Retinal pigment epithelial cell (primary cell): ENCODE measurements around the gene PRKAG2.

Experiments
- DNase-seq: peaks from one replicate; pipeline ENCODE4 v3.0.0-alpha.2; 2010; ENCODE audit warnings: low read depth
- H3K4me3 ChIP-seq: 2 replicates; pipeline ENCODE4 v1.5.1; 2011; ENCODE audit warnings: mild to moderate bottlenecking, low read length, control low read depth, moderate library complexity
- CTCF ChIP-seq: conservative IDR thresholded peaks from 2 replicates; pipeline ENCODE4 v1.5.1; 2011; ENCODE audit warnings: low read depth, low read length, control low read depth, inconsistent platforms

Gene PRKAG2

GRCh38 chr7:151895631-151896031 is 18.7 kb upstream of the PRKAG2 start:
- no peak for TF ChIP-seq CTCF
- no peak overlapping the region for H3K4me3 ChIP-seq
- DNase-seq: no peak

GRCh38 chr7:151895008-151895630 is 18.2 kb upstream of the PRKAG2 start:
- no peak for TF ChIP-seq CTCF
- DNase-seq: no peak
- no peak overlapping the region for H3K4me3 ChIP-seq

GRCh38 chr7:151894111-151895007 is 17.4 kb upstream of the PRKAG2 start:
- no peak for TF ChIP-seq CTCF
- DNase-seq: no peak
- H3K4me3 ChIP-seq: no peak overlapping the region

- no peak overlapping the region for H3K4me3 ChIP-seq
- no peak for TF ChIP-seq CTCF
- DNase-seq: no peak
These were observed 16.5 kb upstream of the PRKAG2 start for GRCh38 chr7:151893405-151893923.

GRCh38 chr7:151891753-151892152 is 14.8 kb upstream of the PRKAG2 start:
- no peak for TF ChIP-seq CTCF
- no peak for DNase-seq
- no peak overlapping the region for H3K4me3 ChIP-seq

GRCh38 chr7:151891182-151891581 is 14.3 kb upstream of the PRKAG2 start:
- TF ChIP-seq CTCF: no peak
- DNase-seq: no peak
- no peak overlapping the region for H3K4me3 ChIP-seq
